Measurements from ENCODE around the gene PRM2.

The PRM2 gene, protein sequence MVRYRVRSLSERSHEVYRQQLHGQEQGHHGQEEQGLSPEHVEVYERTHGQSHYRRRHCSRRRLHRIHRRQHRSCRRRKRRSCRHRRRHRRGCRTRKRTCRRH

GRCh38 chr16:11276143-11276895 is at the start of gene PRM2:
Gene PRM2, minus strand, starts transcription at chr16:11276480. Its CDS starts 110 bp downstream, at chr16:11276370.
- DNase-seq (ENCODE audit: low read depth in 3 of 3) = no peak

GRCh38 chr16:11325404-11326083 is 49.3 kb upstream of the PRM2 start:
- no peak for DNase-seq (ENCODE audit: low read depth in 3 of 3)

- no peak for DNase-seq (ENCODE audit: low read depth in 3 of 3)
Observed at GRCh38 chr16:11323551-11324336, 47.5 kb upstream of the PRM2 start.

- DNase-seq (ENCODE audit: low read depth in 3 of 3) = no peak
Observed at GRCh38 chr16:11322823-11323222, 46.5 kb upstream of the PRM2 start.

GRCh38 chr16:11321662-11322061 is 45.4 kb upstream of the PRM2 start:
- DNase-seq (ENCODE audit: low read depth in 3 of 3) = no peak

DNA sequence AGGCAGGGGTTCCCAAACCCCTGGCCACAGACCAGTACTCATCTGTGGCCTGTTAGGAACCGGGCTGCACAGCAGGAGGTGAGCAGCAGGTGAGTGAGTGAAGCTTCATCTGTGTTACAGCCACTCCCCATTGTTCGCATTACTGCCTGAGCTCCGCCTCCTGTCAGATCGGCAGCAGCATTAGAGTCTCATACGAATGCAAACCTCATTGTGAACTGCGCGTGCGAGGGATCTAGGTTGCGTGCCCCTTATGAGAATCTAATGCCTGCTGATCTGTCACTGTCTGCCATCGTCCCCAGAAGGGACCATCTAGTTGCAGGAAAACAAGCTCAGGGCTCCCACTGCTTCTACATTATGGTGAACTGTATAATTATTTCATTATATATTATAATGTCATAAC is 43.9 kb upstream of the PRM2 start:
- DNase-seq (ENCODE audit: low read depth in 3 of 3) = no peak

DNA sequence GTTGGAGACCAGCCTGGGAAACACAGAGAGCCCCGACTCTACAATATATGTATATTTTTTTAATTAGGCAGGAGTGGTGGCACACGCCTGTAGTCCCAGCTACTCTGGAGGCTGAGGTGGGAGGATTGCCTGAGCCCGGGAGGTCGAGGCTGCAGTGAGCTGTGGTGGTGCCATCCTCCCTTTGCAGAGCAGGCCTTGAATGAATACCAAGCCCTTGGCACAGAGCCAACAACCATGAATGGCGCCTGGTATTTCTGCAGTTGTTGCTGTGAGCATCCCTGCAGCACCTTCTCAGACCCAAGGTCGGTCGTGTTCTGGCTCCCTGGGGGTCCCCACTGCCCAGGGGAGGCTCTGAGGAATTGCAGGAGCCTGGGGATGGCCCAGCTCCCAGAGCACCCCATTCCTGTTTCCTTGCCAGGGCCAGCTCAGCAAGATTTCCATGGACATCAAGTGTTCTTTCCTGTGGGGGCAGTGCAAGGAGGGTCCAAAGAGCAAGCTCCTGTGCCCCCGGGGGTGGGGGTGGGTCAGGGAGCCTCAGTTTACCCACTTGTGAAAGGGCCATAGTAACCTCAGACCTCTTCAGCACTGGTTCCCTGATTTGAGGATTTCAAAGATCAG is 43.4 kb upstream of the PRM2 start:
- DNase-seq (ENCODE audit: low read depth in 3 of 3) = no peak

DNA sequence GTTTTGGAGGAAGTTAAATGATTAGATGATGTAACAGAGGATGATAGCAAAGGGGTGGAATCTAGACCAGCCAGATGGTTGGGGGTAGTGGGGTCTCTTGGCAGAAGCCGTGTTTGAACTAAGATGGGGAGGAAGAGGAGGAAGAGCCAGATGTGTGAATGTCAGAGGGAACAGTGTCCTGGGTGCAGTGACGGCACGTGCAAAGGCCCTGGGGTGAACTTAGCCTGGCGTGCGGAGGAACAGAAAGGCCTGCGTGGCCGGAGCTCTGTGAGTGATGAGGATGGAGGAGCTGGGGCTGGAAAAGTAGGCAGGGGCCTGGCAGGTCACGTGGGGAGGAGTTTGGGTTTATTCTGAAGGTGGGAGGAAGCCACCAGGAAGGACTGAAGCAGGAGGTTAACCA is 42.5 kb upstream of the PRM2 start:
- no peak for DNase-seq (ENCODE audit: low read depth in 3 of 3)

- DNase-seq (ENCODE audit: low read depth in 3 of 3) = no peak
Observed at GRCh38 chr16:11316331-11317015, 40.2 kb upstream of the PRM2 start.

DNA sequence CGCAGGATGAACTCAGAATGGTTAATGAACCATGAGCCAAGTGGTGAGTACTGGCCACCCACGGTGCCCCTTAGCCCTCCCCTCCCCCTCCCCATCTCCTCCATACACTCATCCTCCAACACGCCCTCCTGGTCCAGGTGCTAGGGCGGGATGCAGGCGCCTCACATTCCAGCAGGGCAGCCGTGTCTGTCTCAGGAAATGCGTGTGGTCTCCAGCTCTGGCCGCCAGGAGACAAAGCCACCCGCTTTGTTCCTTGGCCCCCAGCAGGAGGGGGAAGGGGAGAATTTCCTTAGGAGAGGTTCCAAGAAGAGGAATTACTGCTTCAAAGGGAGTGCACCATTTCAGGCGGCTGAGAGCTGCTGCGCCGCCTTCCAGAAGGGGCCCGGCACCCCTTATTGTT is 39.2 kb upstream of the PRM2 start:
- no peak for DNase-seq (ENCODE audit: low read depth in 3 of 3)

GRCh38 chr16:11314309-11314894 is 38.1 kb upstream of the PRM2 start:
- no peak for DNase-seq (ENCODE audit: low read depth in 3 of 3)

DNA sequence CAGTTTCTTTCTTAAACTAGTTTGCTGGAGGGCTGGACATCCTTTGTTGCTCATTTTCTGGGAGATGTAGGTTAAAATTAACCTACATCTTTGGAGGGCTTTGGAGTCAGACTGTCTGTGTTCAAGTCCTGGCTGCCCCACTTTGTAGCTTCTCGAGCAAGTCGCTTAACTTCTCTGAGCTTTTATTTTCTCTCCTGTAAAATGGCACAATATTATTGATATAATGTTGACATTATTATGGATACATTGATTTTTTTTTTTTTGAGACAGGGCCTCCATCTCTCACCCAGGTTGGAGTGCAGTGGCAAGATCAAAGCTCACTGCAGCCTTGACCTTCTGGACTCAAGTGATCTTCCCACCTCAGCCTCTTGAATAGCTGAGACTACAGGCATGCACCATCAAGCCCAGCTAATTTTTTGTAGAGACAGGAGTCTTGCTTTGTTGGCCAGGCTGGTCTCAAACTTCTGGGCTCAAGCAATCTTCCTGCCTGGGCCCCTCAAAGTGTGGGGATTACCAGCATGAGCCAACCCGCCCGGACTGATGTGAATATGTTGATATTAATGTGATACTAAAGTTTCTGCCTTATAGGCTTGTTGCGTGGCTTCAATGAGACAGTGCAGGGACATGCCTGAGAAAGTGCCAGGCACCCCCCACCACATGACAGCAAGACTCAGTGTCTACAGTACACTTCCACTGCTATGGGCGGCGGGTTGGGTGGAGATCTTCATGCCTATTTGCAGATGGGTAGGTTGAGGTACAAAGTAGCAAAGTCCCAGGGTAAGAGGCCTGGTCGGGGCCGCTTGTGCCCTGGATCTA is 37.4 kb upstream of the PRM2 start:
- no peak for DNase-seq (ENCODE audit: low read depth in 3 of 3)

DNA sequence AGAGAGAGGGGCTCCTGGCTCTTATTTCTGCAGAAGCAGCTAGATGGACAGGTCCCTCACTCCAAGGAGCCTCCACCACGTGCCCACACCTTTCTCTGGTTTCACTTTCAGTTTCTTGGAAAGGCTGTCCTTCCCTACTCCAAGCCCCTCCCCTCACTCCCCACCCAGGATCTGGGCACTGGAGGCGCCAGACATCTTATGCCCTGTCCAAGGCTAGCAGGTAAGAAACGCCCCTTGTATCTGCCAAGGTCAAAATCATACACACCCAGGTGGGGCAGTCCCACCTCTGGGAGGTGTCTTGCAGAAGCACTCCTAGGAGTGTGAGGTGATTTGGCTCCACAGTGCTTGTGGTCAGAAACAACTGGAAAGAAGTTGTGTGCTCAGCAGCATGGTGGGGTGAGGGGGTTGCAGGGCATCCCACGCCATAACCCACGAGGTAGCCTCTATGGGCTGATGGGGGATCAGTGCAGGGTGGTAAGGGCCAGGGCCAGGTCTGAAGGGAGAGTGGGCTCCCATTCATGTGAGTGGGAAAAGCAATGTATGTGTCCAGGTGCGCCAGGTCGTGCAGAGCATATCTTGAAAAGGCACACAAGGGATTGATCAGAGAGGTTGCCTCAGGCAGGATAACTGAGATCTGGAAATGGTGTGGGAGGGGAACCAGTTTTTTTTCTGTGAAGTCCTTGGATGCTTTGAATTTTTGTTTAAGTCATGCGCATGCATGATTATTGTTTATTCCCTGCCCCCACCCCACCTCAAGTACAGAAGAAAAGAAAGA is 36.6 kb upstream of the PRM2 start:
- no peak for DNase-seq (ENCODE audit: low read depth in 3 of 3)

GRCh38 chr16:11310997-11311561 is 34.8 kb upstream of the PRM2 start:
- DNase-seq (ENCODE audit: low read depth in 3 of 3) = no peak

GRCh38 chr16:11310634-11310977 is 34.3 kb upstream of the PRM2 start:
- no peak for DNase-seq (ENCODE audit: low read depth in 3 of 3)

GRCh38 chr16:11309895-11310633 is 33.8 kb upstream of the PRM2 start:
- DNase-seq (ENCODE audit: low read depth in 3 of 3) = no peak

DNA sequence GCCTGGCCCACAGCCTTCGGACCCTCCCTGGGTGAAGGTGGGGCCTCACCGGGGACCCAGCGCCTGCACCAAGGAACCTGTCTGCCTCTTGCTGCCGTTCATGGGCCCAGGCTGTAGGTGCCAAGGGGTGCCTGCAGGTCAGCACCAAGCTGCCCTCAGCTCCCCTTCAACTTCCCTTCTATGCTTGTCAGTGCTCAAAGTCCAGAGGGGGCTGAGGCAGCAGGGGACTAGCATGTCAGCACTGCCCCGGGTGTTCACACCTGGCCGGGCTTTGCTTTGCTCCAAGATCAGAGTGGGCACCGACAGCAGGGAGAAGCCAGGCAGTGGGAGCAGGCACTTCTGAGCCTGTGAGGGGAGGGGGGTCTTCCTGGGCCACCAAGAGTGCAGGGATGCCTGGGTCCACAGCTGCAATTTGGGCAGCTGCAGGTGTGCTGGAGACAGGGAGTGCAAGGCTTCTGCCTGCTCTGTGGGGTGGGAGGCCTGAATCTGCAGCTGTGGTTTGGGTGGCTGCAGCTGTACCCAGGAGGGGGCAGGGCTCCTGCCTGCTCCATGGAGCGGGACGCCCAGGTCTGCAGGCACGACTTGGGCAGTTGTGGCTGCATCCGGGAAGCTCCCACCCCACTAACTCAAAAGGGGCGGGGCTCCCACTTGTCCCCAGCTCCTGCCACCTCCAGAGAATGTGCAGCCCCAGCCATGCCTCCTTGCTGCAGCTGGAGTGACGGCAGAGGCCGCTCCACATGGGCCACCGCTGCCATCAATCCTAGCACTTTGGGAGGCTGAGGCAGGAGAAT is 32.4 kb upstream of the PRM2 start:
- DNase-seq (ENCODE audit: low read depth in 3 of 3) = no peak
